GM10266 (cell line): ENCODE data around the gene PLPP4.

Experiments used
- DNase-seq: peaks from one replicate; pipeline ENCODE4 v3.0.0; 2012; ENCODE audit errors: extremely low spot score
- TF ChIP-seq, protein P1 (sequence below): IDR thresholded peaks from 2 replicates; pipeline ENCODE4 v1.5.1; 2012; ENCODE audit warnings: mild to moderate bottlenecking, low read depth; ENCODE audit not compliant: control insufficient read depth, insufficient read depth; ENCODE audit errors: missing control alignments

The PLPP4 gene

DNA sequence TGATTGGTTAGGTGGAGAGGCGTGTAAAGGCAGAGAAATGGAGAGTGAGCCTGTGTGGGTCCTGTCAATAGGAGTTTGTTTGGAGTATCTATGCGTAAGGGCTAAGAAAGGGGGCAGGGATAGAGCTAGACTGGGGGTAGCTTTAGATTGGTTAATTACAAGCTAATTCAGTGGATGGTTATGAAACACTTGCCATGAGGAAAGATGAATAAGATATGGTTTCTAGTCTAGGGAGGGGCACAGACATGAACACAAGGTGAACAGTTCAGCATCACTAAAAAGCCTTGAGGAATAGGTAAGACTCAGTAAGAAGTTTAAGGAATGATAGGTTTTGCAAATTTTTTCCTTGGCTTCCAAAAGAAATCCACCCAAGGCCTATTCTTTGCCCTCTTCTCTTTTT, 50.6 kb downstream of the PLPP4 start:
- no peak for DNase-seq
- TF ChIP-seq, protein P1, sequence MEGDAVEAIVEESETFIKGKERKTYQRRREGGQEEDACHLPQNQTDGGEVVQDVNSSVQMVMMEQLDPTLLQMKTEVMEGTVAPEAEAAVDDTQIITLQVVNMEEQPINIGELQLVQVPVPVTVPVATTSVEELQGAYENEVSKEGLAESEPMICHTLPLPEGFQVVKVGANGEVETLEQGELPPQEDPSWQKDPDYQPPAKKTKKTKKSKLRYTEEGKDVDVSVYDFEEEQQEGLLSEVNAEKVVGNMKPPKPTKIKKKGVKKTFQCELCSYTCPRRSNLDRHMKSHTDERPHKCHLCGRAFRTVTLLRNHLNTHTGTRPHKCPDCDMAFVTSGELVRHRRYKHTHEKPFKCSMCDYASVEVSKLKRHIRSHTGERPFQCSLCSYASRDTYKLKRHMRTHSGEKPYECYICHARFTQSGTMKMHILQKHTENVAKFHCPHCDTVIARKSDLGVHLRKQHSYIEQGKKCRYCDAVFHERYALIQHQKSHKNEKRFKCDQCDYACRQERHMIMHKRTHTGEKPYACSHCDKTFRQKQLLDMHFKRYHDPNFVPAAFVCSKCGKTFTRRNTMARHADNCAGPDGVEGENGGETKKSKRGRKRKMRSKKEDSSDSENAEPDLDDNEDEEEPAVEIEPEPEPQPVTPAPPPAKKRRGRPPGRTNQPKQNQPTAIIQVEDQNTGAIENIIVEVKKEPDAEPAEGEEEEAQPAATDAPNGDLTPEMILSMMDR = no peak

DNA sequence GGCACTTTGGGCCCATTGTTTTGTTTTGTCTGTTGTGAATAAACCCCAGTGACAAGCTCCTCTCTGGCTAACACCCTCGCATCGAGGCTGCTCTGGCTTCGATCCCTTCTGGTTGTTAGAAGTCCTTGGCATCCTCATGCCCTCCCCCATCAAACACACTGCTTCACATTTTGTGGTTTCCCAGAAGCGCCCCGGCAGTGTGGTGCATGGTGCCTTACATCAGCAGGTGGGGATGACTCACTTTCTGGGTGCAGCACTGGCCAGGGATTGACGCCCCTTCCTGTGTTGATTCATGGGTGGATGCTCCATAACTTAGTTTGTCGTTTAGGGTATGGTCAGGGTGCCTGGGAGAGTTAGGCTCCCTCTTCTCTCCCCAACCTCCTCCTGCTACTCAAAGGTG, 51.4 kb downstream of the PLPP4 start:
- TF ChIP-seq, protein P1 = no peak
- DNase-seq = no peak

DNA sequence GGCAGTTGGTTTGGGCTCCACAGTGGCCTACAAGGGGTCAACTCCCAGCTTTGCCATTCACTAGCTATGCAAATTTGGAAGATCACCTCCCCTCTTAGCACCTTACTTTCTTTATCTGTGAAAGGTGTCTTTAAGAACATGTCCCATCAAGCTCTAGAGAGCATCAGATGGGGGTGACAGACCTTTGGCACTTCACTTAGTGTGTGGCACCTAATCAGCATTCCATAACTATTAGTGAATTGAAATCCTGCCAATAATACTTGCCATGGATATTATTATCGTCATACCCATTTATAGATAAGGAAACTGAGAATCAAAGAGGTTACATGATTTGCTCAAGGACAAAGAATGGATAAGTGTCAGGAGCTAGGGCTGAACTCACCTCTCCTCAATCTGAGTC, 51.9 kb downstream of the PLPP4 start:
- TF ChIP-seq, protein P1 = no peak
- DNase-seq = no peak

DNA sequence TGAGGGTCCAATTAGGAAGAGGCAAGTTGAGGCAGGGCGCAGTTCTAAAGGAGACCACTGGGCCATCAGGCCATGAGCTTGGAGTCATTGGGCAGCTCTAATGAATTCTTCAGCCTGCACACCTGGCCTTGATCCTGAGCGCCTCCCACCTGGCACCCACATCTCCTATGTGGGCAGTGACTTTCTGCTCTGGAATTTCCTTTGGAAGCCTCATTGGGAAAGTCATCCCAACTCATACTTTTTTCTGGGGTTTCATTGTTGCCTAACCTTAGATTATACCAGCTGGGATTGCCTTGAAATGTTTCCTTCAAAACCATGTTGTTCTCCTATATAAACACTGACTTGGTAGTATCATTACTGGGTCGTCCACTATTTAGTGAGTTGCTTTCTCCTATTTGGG, 54.1 kb downstream of the PLPP4 start:
- TF ChIP-seq, protein P1 = no peak
- no peak for DNase-seq

DNA sequence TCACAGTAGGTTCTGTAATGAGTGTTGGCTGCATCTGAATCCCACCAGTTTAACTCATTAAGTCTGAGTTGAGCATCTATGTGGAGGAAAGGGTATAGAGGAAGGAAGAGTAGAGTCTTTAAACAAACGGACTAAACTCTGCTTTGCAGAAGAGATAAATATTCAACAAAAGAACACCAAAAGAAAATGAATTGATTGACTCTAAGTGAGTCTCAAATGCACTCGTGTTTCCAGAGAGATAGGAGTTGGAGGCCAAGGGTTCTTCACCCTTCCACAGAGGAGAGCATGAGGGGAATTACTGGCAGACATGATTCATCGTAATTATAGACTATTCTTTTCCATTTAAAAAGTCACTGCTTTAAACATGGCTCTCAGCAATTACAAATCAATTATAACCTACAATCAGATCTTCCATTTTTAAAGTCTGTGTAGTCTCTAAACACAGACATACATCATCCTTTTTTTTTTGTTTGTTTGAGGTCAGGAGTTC, 56.3 kb downstream of the PLPP4 start:
- TF ChIP-seq, protein P1 = no peak
- no peak for DNase-seq

DNA sequence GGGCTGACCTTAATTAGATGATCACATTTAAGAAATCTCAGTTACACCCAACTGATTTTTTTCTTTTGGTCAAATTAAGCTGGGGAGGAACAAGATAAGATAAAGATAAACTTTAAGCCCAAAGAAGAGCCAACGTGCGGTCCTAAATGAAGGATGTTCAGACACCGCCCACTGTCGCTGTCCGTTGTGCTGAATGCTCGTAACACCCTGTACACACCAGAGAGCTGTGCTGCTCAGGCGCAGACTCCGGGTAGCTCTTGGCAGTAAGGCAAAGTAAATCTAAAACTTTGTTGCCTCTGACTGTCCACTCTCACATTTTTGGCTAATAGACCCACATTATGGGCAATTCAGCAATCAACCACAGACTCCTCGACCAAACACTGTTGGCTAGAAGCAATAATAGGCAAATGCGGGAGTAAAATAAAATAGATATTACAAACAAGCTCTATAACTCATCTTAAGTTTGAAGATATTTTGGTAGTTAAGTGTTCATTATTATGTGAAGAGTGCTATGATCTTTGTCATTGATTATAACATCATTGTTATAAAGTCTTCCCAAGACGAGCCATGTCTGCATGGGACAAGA, 57.1 kb downstream of the PLPP4 start:
- TF ChIP-seq, protein P1 = no peak
- peak; percentile 28 for DNase-seq

DNA sequence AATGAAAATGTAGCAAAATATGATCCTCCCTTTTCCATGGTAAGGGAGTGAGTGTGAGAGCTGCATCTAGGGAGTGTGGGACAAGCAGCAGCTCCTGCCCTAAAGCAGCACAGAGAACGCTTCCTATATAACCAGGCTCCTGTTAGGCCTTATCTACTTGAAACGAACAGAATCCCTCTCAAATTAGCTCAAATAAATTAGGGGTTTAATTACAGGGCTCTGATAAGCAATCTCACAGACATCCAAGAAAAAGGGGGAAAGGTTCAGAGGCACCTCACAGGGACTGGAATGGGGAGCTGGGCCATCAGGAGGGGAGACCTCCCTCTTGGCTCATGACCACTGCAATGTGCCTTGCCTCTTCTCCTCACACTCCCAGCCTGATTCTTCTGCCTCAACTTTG, 57.9 kb downstream of the PLPP4 start:
- no peak for DNase-seq
- TF ChIP-seq, protein P1 = no peak
